Measurements from ENCODE around the gene GLIS2.
A peak's percentile ranks its signal among the peaks of the same experiment; 100 is the strongest.

GLIS2 gene

GRCh38 chr16:4328046-4328781 is 12.3 kb downstream of the GLIS2 start:
- H2AFZ ChIP-seq (ENCODE audit: low read depth, low read length) = peak overlapping the region; percentile 76
- H3K9ac ChIP-seq (ENCODE audit: low read length) = peak overlapping the region; percentile 82
- no peaks in the 10 kb centered on the region for H3K27me3 ChIP-seq (ENCODE audit: low read depth, low read length)
- peaks cover 19% of the 10 kb centered on the region for H3K4me1 ChIP-seq (ENCODE audit: low read length)
- no peaks in the 10 kb centered on the region for H3K36me3 ChIP-seq (replicated peaks; ENCODE audit: low read depth, low read length)
- no peak for TF ChIP-seq EZH2phosphoT487 (IDR thresholded peaks at IDR 0.05; ENCODE audit: low read depth)
- TF ChIP-seq, protein P1, sequence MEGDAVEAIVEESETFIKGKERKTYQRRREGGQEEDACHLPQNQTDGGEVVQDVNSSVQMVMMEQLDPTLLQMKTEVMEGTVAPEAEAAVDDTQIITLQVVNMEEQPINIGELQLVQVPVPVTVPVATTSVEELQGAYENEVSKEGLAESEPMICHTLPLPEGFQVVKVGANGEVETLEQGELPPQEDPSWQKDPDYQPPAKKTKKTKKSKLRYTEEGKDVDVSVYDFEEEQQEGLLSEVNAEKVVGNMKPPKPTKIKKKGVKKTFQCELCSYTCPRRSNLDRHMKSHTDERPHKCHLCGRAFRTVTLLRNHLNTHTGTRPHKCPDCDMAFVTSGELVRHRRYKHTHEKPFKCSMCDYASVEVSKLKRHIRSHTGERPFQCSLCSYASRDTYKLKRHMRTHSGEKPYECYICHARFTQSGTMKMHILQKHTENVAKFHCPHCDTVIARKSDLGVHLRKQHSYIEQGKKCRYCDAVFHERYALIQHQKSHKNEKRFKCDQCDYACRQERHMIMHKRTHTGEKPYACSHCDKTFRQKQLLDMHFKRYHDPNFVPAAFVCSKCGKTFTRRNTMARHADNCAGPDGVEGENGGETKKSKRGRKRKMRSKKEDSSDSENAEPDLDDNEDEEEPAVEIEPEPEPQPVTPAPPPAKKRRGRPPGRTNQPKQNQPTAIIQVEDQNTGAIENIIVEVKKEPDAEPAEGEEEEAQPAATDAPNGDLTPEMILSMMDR (IDR thresholded peaks at IDR 0.05; ENCODE audit: low read depth, low read length) = peak; percentile 46
- H3K9me3 ChIP-seq (ENCODE audit: insufficient read depth, low read length) = no peaks in the 10 kb centered on the region
- no peaks in the 10 kb centered on the region for H3K79me2 ChIP-seq (ENCODE audit: low read length)
- peak overlapping the region; percentile 89 for H3K4me3 ChIP-seq (ENCODE audit: low read length)
- H3K27ac ChIP-seq (ENCODE audit: low read length) = no peak overlapping the region
- peak overlapping the region; percentile 88 for H3K4me2 ChIP-seq (ENCODE audit: low read length)
- no peaks in the 10 kb centered on the region for H4K20me1 ChIP-seq (ENCODE audit: insufficient read depth, low read length)

- H3K36me3 ChIP-seq (replicated peaks; ENCODE audit: low read depth, low read length) = no peaks in the 10 kb centered on the region
- H3K4me2 ChIP-seq (ENCODE audit: low read length) = peak overlapping the region; percentile 88
- TF ChIP-seq, protein P1 (IDR thresholded peaks at IDR 0.05; ENCODE audit: low read depth, low read length) = no peak
- TF ChIP-seq EZH2phosphoT487 (IDR thresholded peaks at IDR 0.05; ENCODE audit: low read depth) = no peak
- no peaks in the 10 kb centered on the region for H3K27me3 ChIP-seq (ENCODE audit: low read depth, low read length)
- no peaks in the 10 kb centered on the region for H4K20me1 ChIP-seq (ENCODE audit: insufficient read depth, low read length)
- H3K79me2 ChIP-seq (ENCODE audit: low read length) = no peaks in the 10 kb centered on the region
- H3K27ac ChIP-seq (ENCODE audit: low read length) = no peak overlapping the region
- H3K9ac ChIP-seq (ENCODE audit: low read length) = peak overlapping the region; percentile 82
- H2AFZ ChIP-seq (ENCODE audit: low read depth, low read length) = peak overlapping the region; percentile 76; the same call in 1 of the 2 replicates
- H3K4me3 ChIP-seq (ENCODE audit: low read length) = peak overlapping the region; percentile 89
- no peaks in the 10 kb centered on the region for H3K9me3 ChIP-seq (ENCODE audit: insufficient read depth, low read length)
- H3K4me1 ChIP-seq (ENCODE audit: low read length) = peaks cover 19% of the 10 kb centered on the region
These were observed 13.2 kb downstream of the GLIS2 start for GRCh38 chr16:4328782-4329775.

GRCh38 chr16:4330277-4330874 is 14.5 kb downstream of the GLIS2 start:
- Histone ChIP-seq H3K27ac (ENCODE audit: low read length) (no peak overlapping the region), H3K36me3 (replicated peaks; ENCODE audit: low read depth, low read length) (no peaks in the 10 kb centered on the region), H2AFZ (ENCODE audit: low read depth, low read length) (no peak overlapping the region), H3K4me1 (ENCODE audit: low read length) (peaks cover 15% of the 10 kb centered on the region), H3K27me3 (ENCODE audit: low read depth, low read length) (no peaks in the 10 kb centered on the region), H3K4me3 (ENCODE audit: low read length) (no peak overlapping the region), H3K4me2 (ENCODE audit: low read length) (no peak overlapping the region), H4K20me1 (ENCODE audit: insufficient read depth, low read length) (no peaks in the 10 kb centered on the region), H3K79me2 (ENCODE audit: low read length) (no peaks in the 10 kb centered on the region), H3K9me3 (ENCODE audit: insufficient read depth, low read length) (no peaks in the 10 kb centered on the region), H3K9ac (ENCODE audit: low read length) (no peak overlapping the region)
- TF ChIP-seq, protein P1 (IDR thresholded peaks at IDR 0.05; ENCODE audit: low read depth, low read length) = peak; percentile 88
- no peak for TF ChIP-seq EZH2phosphoT487 (IDR thresholded peaks at IDR 0.05; ENCODE audit: low read depth)

All from OCI-LY3 (cell line).